Sigmoid colon (tissue), 4 donors: ENCODE data around the gene KIAA1614.

Source experiments
- POLR2A ChIP-seq, 2 donors: fragments of 450-650 bp; IDR thresholded peaks; one replicate each; pipeline ENCODE4 v1.6.1; 2016; ENCODE audit warnings: antibody characterized with exemption in 2 of 2, mild to moderate bottlenecking in 2 of 2, moderate library complexity in 2 of 2
- POLR2AphosphoS5 ChIP-seq, 4 donors: sonication (generic); formaldehyde crosslinking; IDR thresholded peaks; one replicate each; pipeline ENCODE4 v1.6.1; 2017; ENCODE audit warnings: antibody characterized with exemption in 4 of 4
- TF ChIP-seq, protein P1 (sequence below), 4 experiments: fragments of 450-650 bp in 3 of 4; fragments of 200-600 bp in 1 of 4; IDR thresholded peaks; one replicate each; pipeline ENCODE4 v1.5.1; 2016 to 2019; ENCODE audit warnings: antibody characterized with exemption in 4 of 4, mild to moderate bottlenecking in 3 of 4, moderate library complexity in 2 of 4

DNA sequence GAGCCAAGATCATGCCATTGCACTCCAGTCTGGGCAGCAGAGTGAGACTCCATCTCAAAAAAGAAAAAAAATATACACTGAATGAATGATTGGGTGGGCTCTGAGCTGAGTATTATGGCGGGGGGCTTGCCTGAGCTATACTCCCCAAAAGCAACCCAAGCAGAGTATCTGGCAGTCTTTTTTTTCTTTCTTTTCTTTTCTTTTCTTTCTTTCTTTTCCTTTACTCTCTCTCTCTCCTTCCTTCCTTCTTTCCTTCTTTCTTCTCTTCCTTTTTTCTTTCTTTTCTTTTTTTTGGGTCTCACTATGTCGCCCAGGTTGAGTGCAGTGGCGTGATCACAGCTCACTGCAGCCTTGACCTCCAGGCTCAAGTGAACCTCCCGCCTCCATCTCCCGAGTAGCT lies 27.7 kb downstream of the KIAA1614 start:
- TF ChIP-seq POLR2AphosphoS5 (IDR thresholded peaks at IDR 0.05): no peak
- no peak for TF ChIP-seq POLR2A (IDR thresholded peaks at IDR 0.05)
- TF ChIP-seq, protein P1, sequence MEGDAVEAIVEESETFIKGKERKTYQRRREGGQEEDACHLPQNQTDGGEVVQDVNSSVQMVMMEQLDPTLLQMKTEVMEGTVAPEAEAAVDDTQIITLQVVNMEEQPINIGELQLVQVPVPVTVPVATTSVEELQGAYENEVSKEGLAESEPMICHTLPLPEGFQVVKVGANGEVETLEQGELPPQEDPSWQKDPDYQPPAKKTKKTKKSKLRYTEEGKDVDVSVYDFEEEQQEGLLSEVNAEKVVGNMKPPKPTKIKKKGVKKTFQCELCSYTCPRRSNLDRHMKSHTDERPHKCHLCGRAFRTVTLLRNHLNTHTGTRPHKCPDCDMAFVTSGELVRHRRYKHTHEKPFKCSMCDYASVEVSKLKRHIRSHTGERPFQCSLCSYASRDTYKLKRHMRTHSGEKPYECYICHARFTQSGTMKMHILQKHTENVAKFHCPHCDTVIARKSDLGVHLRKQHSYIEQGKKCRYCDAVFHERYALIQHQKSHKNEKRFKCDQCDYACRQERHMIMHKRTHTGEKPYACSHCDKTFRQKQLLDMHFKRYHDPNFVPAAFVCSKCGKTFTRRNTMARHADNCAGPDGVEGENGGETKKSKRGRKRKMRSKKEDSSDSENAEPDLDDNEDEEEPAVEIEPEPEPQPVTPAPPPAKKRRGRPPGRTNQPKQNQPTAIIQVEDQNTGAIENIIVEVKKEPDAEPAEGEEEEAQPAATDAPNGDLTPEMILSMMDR (IDR thresholded peaks at IDR 0.05): no peak
